Pancreas (tissue), 10 donors: ENCODE data around the gene SETD7. TPM values are rescaled to one million over a fixed set of nuclear protein-coding genes. Genes with fewer than 3 reads are reported as not detected.
A peak's percentile ranks its signal among the peaks of the same experiment; 100 is the strongest.

Experiments used
- ATAC-seq, 4 donors: fragments of 200-7000 bp; cut with Tn5 transposase; one replicate each; pipeline versions ENCODE4 v1.8.0 to v1.9.1; 2020; ENCODE audit warnings: mild to moderate bottlenecking in 4 of 4, moderate library complexity in 4 of 4
- DNase-seq, 6 donors: peaks; one replicate each; pipeline ENCODE4 v3.0.0-alpha.2; 2020
- FAIRE-seq: peaks from 2 replicates; lab custom pipeline; 2012; peaks lifted over from hg19 to GRCh38; lab: Jason Lieb, UNC
- H3K27ac ChIP-seq, 4 donors: fragments of 200-600 bp; sonication (generic); 1 replicate in 3 of 4; 2 replicates in 1 of 4; pipeline versions ENCODE4 v1.5.0 to v1.8.0; 2020
- H3K27me3 ChIP-seq, 4 donors: fragments of 200-600 bp; one replicate each; pipeline ENCODE4 v1.8.0; 2021
- H3K36me3 ChIP-seq, 3 donors: fragments of 200-600 bp; sonication (generic) in 1 of 3; one replicate each; pipeline versions ENCODE4 v1.5.0 to v1.8.0; 2020 to 2021
- H3K4me1 ChIP-seq, 3 donors: fragments of 200-600 bp; one replicate each; pipeline ENCODE4 v1.8.0; 2021
- H3K4me3 ChIP-seq, 4 donors: fragments of 200-600 bp; sonication (generic) in 2 of 4; one replicate each; pipeline versions ENCODE4 v1.5.0 to v1.8.0; 2020 to 2021
- H3K9me3 ChIP-seq, 4 donors: fragments of 200-600 bp; one replicate each; pipeline ENCODE4 v1.8.0; 2021
- WGBS, 2 donors: extraction: QIAGEN DNeasy Blood & Tissue Kit; methylation state at CpG; one replicate each; pipeline ENCODE4 v1.1.7; 2013; 5-methylcytosine and 5-hydroxymethylcytosine counted together
- intact Hi-C, 3 donors: fragments of 100-400 bp; cut with DNase I; formaldehyde crosslinking; loops; one replicate each; pipeline versions ENCODE4 v1.11.1 to v1.14.2; 2022
- polyA plus RNA-seq, 2 donors: library from polyadenylated mRNA; stranded (reverse); fragments of 200-250 nt; gene quantifications; one replicate each; pipeline ENCODE4 v1.2.3, GENCODE V29; 2013
- total RNA-seq, 6 donors: library from RNA; stranded (reverse); fragmentation: NEBNext Ultra II Directional in 4 of 6; extraction: Animal tissue kit (Norgen Biotek cat#: 25700) in 4 of 6; gene quantifications; one replicate each; pipeline versions ENCODE4 v1.2.1 to v1.2.4, GENCODE V29; 2021 to 2023
- TF ChIP-seq, protein P1 (sequence below), 4 donors: fragments of 200-600 bp; sonication (generic) in 3 of 4; IDR thresholded peaks; one replicate each; pipeline versions ENCODE4 v1.5.0 to v1.8.0; 2021; ENCODE audit warnings: antibody characterized with exemption in 4 of 4
- donor health status: healthy with polysubstance abuse.
- donor health status: DM: no; HTN: no; CAD: no; lungs with moderate emphysema.
- donor health status: DM: no; HTN: no; CAD: no.
- donor health status: control.
- donor health status: control.
- donor health status: Bipolar disorder and iron deficiency.
- donor health status: DM: yes; HTN: yes; CAD: no.
- donor health status: DM: no; HTN: no; CAD: no.
- donor health status: DM: no; HTN: no; CAD: no.
- donor health status: DM: yes; HTN: yes; CAD: no.

Gene SETD7
- total and polyA plus RNA-seq, 8 donors, result 7.1 to 25.1 (median 15.8) TPM

DNA sequence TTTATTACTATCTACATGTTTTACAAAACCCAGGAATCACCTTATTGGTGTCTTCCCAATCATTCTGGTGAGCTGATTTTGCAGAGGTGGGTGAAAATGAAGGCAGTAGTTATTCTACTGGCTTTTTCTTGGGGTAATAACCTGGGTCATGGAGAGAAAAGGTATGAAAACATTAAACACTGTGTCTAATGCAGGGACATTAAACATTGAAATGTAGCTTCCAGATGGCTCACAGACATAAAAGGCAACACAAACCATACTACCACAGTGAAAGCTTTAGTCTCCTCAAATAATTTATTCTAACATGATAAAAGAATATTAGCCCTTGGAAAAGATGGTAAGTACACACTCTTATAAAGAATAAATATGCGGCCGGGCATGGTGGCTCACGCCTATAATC, 8.0 kb downstream of the SETD7 start:
- Histone ChIP-seq H3K4me3 (no peak overlapping the region), H3K36me3 (peaks cover 0 to 14% (median 0%) of the 10 kb centered on the region in 3 donors), H3K27ac (no peak overlapping the region), H3K4me1 (peaks cover 10 to 23% (median 13%) of the 10 kb centered on the region in 3 donors), H3K9me3 (no peaks in the 10 kb centered on the region), H3K27me3 (no peaks in the 10 kb centered on the region)
- no peak for ATAC-seq
- TF ChIP-seq, protein P1, sequence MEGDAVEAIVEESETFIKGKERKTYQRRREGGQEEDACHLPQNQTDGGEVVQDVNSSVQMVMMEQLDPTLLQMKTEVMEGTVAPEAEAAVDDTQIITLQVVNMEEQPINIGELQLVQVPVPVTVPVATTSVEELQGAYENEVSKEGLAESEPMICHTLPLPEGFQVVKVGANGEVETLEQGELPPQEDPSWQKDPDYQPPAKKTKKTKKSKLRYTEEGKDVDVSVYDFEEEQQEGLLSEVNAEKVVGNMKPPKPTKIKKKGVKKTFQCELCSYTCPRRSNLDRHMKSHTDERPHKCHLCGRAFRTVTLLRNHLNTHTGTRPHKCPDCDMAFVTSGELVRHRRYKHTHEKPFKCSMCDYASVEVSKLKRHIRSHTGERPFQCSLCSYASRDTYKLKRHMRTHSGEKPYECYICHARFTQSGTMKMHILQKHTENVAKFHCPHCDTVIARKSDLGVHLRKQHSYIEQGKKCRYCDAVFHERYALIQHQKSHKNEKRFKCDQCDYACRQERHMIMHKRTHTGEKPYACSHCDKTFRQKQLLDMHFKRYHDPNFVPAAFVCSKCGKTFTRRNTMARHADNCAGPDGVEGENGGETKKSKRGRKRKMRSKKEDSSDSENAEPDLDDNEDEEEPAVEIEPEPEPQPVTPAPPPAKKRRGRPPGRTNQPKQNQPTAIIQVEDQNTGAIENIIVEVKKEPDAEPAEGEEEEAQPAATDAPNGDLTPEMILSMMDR (IDR thresholded peaks at IDR 0.05), result no peak
- 92 to 98% methylated on average over 3 of the region's 3 CpGs for WGBS, 2 donors
- DNase-seq, result no peak
- no peak for FAIRE-seq
- intact Hi-C loops, result no loop called here

- no peak overlapping the region for H3K4me3 ChIP-seq
- H3K27ac ChIP-seq, result no peak overlapping the region
- FAIRE-seq, result no peak
- intact Hi-C loops, result no loop called here
- TF ChIP-seq, protein P1 (IDR thresholded peaks at IDR 0.05), result no peak
- ATAC-seq, result no peak
- no peaks in the 10 kb centered on the region for H3K27me3 ChIP-seq
- H3K36me3 ChIP-seq, result peaks cover 0 to 2% (median 0%) of the 10 kb centered on the region in 3 donors
- WGBS, 2 donors, result 64 to 66% methylated on average over 5 of the region's 5 CpGs
- peaks cover 0 to 6% (median 3%) of the 10 kb centered on the region in 3 donors for H3K4me1 ChIP-seq
- no peak for DNase-seq
- H3K9me3 ChIP-seq, result no peaks in the 10 kb centered on the region
These were observed 15.4 kb downstream of the SETD7 start for GRCh38 chr4:139540632-139541031.

DNA sequence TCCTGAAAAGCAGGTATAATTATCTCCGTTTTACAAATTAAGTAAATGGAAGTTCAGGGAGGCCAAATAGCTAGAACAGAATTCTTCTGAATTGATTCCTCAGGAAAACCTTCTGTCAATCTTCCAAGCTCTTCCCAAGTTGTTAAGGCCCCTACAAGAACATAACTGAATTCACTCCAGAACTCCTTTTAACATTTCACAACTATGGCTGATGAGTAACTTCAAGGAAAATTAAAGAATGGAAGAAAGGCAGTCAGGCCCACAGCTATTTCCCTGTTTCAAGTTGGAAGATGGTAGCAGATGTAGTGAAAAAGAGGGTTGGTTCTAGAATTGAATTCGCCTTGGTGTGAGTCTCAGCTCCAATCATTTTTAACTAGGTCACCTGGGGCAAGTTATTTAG, 15.9 kb downstream of the SETD7 start:
- FAIRE-seq, result no peak
- H3K9me3 ChIP-seq, result no peaks in the 10 kb centered on the region
- no peak for DNase-seq
- intact Hi-C loops, result no loop called here
- WGBS, 2 donors, result 94 to 97% methylated on average over 2 of the region's 2 CpGs
- no peak overlapping the region for H3K27ac ChIP-seq
- no peaks in the 10 kb centered on the region for H3K36me3 ChIP-seq
- H3K4me1 ChIP-seq, result peaks cover 0 to 8% (median 8%) of the 10 kb centered on the region in 3 donors
- no peaks in the 10 kb centered on the region for H3K27me3 ChIP-seq
- no peak overlapping the region for H3K4me3 ChIP-seq
- TF ChIP-seq, protein P1 (IDR thresholded peaks at IDR 0.05), result no peak
- no peak for ATAC-seq

GRCh38 chr4:139537292-139537691, 18.7 kb downstream of the SETD7 start:
- no peak for FAIRE-seq
- no peak for DNase-seq
- Histone ChIP-seq H3K4me1 (peaks cover 8 to 19% (median 10%) of the 10 kb centered on the region in 3 donors), H3K9me3 (no peaks in the 10 kb centered on the region), H3K4me3 (no peak overlapping the region), H3K27me3 (no peaks in the 10 kb centered on the region), H3K27ac (no peak overlapping the region), H3K36me3 (no peaks in the 10 kb centered on the region)
- intact Hi-C loops, result no loop called here
- TF ChIP-seq, protein P1 (IDR thresholded peaks at IDR 0.05), result no peak
- no peak for ATAC-seq
- 91 to 93% methylated on average over 7 of the region's 7 CpGs for WGBS, 2 donors

DNA sequence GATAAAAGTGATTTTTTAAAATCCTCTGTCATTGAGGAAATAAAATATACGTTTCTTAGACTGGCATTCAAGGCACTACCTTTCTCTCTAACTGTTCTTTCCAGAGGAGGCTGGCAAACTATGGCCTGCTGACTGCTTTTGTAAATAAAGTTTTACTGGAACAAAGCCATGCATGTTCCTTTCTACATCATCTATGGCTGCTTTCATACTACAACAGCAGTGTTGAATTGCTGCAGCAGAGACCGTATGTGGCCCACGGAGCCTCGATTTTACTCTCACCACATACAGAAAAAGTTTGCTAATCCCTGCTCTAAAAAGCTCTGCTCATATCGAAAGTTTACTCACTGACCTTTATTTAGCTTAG, 20.2 kb downstream of the SETD7 start:
- Histone ChIP-seq H3K9me3 (no peaks in the 10 kb centered on the region), H3K27me3 (no peaks in the 10 kb centered on the region), H3K4me1 (peaks cover 8 to 19% (median 10%) of the 10 kb centered on the region in 3 donors), H3K27ac (peak overlapping the region in 3 of 4 donors; percentile 9 to 37 (median 12)), H3K4me3 (no peak overlapping the region), H3K36me3 (no peaks in the 10 kb centered on the region)
- intact Hi-C loops, result no loop called here
- no peak for DNase-seq
- no peak for FAIRE-seq
- WGBS, 2 donors, result 67 to 68% methylated on average over 5 of the region's 5 CpGs
- TF ChIP-seq, protein P1 (IDR thresholded peaks at IDR 0.05), result no peak
- ATAC-seq, result peak; percentile 68 to 77 (median 72)
